ENCODE data around the gene ADAMTS15.
"Not testable (repeated sequence)": the region's sequence is repeated elsewhere in the genome, so short reads cannot be mapped to it uniquely, and the experiment has no call there.

Gene ADAMTS15

DNA sequence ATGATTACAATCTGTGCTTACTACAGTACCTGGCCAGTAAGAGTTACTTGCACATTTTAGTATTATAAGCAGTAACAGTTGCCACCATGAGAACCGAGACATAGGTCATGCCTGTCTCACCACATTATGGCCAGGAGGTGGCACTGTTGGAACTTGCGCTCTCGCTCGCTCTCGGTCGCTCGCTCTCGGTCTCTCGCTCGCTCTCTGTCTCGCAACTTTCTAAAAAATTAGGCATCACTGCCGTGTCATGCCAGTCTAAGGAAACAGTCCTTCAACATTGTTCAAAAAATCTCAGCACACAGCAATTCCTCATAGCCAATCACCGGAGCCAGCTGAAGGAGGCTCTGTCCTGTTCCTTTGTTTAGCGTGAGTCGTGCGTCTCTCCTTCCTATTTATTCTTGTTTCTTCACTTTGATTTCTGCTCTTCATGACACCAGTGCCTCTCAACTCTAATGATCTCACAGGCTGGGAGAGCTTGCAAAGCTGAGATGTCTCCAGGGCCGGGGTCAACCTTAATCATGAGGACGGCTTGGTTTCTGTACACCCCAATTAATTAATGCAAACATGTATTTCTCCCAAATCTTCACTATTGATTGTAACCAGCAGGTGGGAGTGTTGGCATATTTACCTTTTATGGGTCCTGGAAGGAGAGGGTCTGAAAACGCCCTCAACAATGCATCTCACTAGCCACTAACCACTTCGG lies 13.8 kb upstream of the ADAMTS15 start:
- H3K4me3 ChIP-seq (ENCODE audit: low read depth, low read length) = peak overlapping the region; percentile 60

DNA sequence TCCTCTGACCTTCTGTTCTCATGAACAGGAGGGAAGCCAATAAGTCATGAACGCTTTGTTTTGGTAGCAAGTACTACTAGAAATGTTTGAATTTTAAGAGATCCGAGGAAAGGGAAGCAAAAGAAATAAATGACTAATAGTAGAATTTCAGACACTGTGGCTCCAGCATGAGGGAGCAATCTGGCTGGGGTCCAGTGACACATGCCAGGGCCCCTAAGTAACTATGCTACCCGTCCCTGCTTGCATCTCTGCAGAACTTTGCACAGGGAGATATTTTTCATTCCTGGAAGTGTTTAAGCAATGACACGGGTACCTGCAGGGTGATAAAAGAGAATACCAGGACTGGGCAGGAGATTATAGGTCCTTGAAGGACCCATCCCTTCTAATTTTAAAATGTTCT lies 12.8 kb upstream of the ADAMTS15 start:
- no peak overlapping the region for H3K4me3 ChIP-seq (ENCODE audit: low read depth, low read length)

DNA sequence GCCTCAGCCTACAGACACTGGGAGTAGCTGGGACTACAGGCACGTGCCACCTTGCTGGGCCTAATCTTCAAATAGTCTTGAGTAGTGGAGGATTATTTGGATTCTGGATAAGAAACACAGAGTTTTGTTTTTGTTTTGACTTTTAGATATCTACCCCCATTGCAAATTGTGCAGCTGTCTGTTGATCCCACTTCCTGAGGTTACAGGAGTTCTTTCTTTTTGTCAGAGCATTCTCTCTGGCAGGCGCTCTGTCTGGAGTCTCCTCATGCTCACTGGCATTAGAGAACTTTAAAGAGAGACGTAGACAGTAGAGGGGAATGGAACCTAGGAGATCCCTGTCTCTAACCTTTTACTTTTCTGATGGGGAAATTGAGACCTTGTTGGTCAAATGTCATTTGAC lies 12.3 kb upstream of the ADAMTS15 start:
- no peak overlapping the region for H3K4me3 ChIP-seq (ENCODE audit: low read depth, low read length)

DNA sequence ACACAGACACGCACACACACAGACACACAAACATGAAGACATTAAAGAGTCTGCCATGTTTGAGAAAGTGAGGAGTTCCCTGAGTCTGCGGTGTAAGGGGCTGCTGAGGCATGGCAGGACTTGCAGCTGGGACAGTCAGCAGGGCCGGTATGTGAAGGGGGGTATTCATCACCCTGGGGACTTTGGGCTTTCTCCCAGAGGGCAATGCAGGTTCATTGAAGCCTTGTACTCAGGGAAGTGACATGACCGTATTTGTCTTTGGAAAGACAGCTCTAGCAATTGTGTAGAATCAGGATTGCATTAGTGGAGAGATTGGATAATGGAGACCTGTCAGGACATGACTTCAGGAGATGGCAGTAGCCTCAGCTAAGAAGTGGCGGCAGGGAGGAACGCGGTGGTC lies 10.6 kb upstream of the ADAMTS15 start:
- no peak overlapping the region for H3K4me3 ChIP-seq (ENCODE audit: low read depth, low read length)

DNA sequence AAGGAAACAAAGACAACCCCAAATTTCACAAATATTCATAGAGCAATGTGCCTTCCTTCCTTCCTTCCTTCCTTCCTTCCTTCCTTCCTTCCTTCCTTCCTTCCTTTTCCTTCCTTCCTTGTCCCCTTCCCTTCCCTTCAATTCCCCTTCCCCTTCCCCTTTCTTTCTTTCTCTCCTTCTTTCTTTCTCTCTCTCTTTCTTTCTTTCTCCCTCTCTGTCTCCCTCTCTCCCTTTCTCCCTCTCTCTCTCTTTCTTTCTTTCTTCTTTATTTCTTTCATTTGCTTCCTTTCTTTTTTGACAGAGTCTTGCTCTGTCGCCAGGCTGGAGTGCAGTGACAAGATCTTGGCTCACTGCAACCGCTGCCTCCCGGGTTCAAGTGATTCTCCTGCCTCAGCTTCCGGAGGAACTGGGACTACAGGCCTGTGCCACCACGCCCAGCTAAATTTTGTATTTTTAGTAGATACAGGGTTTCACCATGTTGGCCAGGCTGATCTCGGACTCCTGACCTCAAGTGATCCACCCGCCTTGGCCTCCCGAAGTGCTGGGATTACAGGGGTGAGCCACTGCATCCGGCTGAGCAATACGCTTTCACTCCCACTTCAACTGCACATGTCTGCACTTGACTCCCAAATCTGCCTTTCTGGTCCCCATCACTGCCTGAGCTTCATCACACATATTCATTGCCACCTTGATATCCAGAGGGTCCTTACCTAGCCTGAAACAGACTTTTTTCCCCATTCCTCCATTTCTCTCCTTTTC lies 9.9 kb upstream of the ADAMTS15 start:
- not testable (repeated sequence) for H3K4me3 ChIP-seq (ENCODE audit: low read depth, low read length)

DNA sequence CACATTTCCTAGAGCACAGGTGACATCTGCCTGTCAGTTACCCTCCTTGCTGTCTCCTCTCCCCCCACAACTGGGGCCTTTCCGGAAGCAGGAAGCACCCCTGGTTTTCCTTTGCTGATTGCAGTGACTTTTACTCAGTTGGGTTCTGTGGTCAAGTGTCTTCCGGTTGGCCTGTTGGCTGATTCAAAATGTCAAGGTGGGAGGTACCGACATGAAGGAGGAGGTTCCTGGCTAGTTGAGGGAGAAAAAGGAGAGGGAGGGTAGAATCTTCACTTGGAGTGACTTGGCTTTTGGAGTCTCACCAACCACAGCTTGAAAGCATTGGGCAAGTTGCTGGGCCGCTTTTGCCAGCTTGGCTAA lies 9.3 kb upstream of the ADAMTS15 start:
- no peak overlapping the region for H3K4me3 ChIP-seq (ENCODE audit: low read depth, low read length)

DNA sequence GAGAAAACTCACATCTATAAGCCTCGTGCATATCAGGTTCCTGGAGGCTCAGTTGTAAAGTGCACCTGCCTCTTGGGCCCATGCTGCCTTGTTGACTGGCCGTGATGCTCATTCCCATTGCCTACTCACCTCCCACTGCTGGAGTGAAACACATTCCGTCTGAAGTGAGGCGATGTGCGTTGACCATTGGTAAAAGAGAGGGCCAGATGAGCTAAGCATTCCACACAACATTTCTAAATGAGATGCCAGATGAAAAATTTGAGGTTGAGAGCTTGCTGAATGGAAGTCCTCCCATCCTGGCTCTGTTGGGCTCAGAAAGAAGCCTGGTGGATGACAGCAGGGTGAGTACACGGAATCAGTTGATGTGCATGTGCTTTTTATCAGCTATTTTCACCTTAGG lies 8.6 kb upstream of the ADAMTS15 start:
- H3K4me3 ChIP-seq (ENCODE audit: low read depth, low read length) = no peak overlapping the region

DNA sequence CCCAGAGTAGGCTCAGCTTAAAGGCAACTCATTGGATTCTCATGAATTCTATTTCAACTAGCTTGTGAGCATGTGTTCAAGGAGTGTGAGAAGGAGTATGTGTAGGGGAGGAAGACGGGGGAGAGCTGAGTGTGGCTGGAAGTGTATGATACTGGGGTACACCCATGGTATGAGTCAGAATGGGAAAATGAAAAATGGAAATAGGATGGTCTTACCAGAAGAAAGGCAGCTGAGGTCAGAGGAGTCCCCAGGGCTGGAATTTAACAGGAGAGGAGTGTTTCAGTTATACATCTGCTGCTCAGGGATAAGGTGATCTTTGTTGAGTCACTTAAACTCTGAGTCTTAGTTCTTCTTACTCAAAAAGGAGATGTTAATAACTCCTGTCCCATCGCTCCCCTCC lies 6.7 kb upstream of the ADAMTS15 start:
- no peak overlapping the region for H3K4me3 ChIP-seq (ENCODE audit: low read depth, low read length)

DNA sequence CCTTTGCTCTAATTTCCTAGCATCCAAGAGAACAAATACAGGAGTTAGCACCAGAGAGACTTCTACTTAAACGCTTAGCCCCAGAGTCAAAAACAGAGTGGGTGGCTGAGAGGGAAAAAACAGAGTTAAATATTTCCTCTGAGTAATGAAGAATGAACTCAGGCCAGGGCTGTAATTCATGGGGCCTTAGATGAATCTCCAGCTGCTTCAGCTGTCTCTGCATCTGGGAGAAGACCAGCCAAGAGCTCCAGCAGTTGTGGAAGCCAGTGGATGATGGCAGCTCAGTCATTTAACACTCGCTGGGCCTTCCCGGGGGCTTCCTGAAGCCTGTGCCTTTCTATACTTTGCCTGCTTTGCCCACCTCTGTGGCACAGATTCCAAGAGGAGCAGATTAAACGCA lies 5.7 kb upstream of the ADAMTS15 start:
- H3K4me3 ChIP-seq (ENCODE audit: low read depth, low read length) = no peak overlapping the region

DNA sequence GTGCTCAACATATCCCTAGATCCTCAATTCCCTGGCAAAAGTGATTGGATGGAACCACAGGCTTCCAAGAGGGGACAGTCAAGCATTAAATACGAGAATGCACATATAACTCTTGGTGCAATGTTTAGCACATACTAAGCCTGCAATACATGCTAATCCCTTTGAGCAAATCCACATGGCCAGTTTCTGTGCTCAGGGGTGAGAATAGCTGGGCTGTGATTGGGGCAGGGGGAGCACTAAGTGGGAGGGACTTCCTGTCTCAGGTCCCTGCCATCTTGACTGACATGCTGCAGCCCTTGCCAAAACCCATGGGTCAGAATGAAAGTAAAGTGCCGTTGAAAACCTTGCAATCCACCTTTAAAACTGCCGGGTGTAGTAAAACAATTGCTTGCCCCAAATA lies 2.7 kb upstream of the ADAMTS15 start:
- H3K4me3 ChIP-seq (ENCODE audit: low read depth, low read length) = no peak overlapping the region

DNA sequence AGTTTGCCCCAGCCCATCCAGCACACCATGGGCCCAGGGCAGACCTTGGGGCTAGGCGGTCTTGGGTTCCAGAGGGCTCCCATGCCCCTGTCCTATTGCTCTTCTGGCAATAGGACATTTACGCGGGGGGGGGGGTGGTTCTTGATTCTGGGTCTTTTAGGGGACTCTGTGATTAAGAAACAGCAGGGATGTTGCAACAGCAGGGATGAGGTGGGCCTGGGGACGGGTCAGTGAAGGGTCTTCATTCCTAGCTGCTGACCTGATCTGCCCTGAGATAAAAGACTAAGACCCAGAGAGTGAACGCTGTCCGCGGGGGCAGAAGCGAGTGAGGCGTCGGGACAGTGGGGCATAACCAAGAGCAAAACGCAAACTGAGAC lies 418 bp upstream of the ADAMTS15 start:
- H3K4me3 ChIP-seq (ENCODE audit: low read depth, low read length) = peak overlapping the region; percentile 18

DNA sequence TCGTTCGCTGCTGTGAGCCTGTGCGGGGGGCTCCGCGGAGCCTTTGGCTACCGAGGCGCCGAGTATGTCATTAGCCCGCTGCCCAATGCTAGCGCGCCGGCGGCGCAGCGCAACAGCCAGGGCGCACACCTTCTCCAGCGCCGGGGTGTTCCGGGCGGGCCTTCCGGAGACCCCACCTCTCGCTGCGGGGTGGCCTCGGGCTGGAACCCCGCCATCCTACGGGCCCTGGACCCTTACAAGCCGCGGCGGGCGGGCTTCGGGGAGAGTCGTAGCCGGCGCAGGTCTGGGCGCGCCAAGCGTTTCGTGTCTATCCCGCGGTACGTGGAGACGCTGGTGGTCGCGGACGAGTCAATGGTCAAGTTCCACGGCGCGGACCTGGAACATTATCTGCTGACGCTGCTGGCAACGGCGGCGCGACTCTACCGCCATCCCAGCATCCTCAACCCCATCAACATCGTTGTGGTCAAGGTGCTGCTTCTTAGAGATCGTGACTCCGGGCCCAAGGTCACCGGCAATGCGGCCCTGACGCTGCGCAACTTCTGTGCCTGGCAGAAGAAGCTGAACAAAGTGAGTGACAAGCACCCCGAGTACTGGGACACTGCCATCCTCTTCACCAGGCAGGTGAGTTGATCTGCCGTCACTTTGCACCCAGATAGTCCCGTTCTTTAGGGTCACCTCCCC lies 1.0 kb downstream of the ADAMTS15 start:
- H3K4me3 ChIP-seq (ENCODE audit: low read depth, low read length) = peak overlapping the region; percentile 49

DNA sequence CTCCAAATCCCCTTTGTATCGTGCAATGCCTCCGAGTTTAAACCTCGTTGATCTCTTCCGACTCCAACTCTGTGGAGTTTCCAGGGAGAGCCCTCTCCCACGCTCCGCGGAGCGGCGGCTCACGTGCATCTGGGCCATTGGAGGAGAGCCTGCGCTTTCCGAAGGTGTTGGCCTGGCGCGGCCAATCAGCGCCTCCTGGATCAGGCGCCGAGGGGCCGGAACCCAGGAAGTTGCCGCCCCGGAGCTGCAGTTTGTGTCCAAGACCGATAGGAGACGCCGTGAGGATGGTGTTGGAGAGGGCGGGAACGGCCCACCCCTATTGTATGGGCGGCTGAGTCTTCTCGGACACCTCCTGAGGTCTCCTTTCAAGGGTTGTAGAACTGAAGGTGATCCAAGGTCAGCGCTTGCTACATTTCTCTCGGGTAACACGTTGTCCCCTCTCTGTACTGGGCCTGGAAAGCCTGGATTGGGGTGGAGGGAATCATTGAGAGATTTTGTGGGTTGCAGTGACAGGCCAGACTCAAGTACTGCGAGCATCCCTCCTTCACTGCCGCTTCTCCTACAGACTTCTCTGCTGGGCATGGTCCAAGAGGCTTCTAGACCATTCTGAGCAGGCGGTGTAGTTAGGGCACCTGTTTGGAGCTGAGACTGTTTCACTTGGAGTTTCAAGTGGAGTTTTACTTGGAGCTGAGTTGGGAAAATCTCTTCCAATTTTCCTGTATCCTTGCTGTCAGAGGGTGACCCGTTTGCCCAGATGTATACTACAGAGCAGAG lies 1.7 kb downstream of the ADAMTS15 start:
- no peak overlapping the region for H3K4me3 ChIP-seq (ENCODE audit: low read depth, low read length)

DNA sequence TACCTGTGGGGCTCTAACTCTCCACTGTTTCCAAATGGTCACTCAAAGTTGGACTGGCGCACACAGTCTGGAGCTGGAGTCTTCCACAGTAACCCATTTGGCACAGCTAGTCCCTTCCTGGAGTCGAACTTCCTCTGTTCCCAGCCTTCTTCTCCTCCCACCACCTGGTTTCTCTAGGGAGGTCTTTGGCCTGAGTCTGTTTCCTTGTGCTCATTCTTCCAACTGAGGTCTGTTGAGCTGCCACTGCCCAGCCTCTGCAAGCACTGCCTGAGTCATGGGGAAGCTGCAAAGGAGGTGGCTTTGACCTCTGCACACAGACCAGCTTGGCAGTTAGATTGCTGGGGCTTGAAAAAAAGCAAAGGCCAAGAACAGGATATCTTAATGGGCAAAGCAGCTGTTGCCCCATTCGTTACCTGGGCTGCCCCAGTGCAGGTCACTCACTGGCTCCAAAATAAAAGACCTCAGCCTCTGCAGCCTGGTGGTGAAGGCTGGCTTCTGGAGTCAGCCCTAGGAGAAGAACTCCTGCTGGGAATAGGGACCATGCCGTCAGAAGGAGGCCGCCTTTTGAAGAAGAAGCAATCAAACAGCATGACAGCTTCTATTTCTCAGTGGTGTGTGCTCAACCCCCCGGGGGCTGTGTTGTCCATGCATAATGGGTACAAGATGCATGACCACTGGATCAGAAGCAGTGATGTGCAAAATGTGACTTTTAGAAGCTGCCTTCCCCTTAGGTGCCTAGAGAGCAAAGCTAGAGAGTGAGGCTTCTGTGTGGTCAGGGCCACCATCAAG lies 3.0 kb downstream of the ADAMTS15 start:
- no peak overlapping the region for H3K4me3 ChIP-seq (ENCODE audit: low read depth, low read length)

DNA sequence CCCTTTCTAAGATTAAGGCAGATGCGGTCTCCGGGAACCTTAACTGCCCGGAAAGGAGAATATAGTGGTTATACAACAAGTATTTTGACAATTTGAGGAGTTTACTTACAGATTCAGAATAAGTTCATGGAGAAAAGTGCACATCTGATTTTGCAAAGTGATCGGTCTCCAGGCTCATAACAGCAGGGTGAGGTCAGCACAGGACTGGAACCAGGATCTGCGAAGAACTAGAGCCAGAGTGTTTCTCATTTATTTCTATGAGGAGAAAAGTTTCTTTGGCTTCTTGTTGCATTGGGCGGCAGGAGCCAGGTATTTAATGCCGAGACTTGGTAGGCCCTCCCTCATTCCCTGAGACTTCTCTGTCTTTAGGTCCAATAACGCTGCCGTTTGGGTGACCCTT lies 3.7 kb downstream of the ADAMTS15 start:
- no peak overlapping the region for H3K4me3 ChIP-seq (ENCODE audit: low read depth, low read length)

DNA sequence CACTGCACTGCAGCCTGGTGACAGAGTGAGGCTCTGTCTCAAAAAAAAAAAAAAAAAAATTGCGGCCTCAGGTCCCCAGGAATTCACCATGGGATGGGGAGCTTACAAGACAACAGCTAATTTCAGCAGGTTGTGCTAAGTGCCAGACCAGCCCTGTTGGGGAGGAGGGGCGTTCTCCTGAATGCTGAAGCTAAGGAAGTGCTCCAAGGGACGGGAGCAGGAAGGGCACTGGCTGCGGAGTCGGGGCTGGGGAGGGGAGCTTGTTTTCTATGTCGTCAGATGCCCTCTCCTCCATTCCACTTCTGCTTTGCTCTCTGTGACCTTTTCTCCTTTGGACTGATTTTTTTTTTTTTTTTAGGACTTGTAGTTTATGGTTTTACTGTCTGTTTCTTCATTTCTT lies 4.5 kb downstream of the ADAMTS15 start:
- no peak overlapping the region for H3K4me3 ChIP-seq (ENCODE audit: low read depth, low read length)

DNA sequence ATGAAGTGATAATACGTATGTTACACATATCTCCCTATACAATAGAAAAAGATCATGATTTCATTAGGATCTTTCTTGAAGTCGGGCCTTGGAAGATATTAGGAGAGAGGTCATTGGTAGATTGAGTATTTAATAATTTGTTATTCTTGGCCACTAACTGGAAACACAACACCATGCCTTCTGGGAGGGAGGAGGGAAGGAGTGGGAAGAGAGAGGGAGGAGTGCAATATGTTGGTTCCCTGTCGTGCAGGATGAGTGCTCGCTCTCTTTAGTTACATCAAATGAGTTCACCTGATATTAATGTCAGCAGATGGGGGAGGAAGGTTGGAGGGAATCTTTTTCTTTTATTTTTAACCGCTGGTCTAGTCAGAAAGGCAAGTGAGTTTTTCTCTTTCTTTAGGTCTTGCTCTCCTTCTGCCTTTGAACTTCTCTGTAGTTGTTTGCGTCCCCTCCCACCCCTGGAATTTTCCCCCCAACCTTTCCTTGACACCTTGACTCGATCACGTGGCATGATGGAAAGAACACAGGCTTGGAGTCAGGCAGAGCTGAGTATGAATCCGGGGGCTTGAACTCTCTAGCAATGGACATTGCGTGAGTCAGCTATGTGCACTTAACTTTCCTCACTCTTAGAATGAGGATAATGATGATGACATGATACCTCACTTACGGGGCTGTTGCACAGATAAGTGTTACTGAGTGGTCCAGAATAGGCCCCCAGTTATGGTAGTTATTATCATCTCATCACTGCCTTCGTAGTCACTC lies 6.2 kb downstream of the ADAMTS15 start:
- no peak overlapping the region for H3K4me3 ChIP-seq (ENCODE audit: low read depth, low read length)

DNA sequence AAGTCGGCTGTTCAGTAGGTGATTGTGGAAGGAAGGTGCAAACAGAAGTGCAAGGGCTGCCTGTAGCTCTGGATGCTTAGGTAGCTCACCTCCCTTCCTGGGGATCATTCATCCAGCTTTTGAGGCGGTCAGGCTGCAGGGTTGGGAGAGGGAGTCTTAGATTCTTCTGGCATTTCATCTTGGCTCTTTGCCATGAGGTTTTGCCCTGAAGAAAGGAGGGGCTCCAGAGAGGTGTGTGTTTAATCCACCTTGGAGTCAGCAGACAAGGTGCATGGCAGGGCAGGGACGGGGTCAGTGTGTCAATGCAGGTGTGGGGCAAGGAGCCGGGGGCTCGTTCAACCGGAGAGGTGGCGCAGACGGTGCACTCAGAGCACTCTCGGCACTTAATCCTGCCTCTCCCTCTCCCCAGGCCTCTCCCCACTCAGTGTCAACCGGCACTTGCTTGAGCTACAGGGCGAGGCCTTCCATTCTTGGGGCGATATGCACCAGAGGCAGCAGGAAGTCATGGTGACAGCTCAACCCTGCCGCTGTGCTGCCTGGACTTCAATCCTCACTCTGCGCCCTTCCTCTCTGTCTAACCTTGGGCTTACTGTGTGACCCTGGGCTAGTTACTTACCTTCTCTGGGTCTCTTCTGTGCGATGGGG lies 7.2 kb downstream of the ADAMTS15 start:
- H3K4me3 ChIP-seq (ENCODE audit: low read depth, low read length) = no peak overlapping the region

DNA sequence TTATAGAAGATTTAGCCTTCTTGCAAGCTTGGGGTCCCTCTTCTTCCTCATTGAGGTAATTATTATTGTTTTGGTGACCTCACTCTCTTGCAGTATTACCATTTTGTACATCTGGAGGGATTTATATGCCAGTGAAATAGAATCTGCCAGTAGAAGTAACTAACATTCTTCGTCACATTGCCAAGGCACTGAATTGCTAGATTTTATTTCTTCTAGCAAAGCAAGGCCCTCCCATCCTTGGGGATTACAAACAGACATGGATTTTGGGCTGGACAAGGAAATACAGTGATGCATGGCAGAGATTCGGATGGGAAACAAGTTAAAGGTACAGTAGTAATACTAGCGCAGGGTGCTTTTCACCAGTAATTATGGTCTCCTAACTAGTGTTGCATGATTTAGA lies 7.8 kb downstream of the ADAMTS15 start:
- no peak overlapping the region for H3K4me3 ChIP-seq (ENCODE audit: low read depth, low read length)
